ENCODE data around the gene SPNS3. TPM values are rescaled to one million over a fixed set of nuclear protein-coding genes. Genes with fewer than 3 reads are reported as not detected.

Gene SPNS3
- total and polyA plus RNA-seq, 2 donors (not counting 1 experiment from before 2014, with no cell fraction given): 0.44 to 0.52 TPM

GRCh38 chr17:4387137-4387536 lies 46.6 kb upstream of the SPNS3 start:
- Mint-ChIP-seq H3K27ac (no peak overlapping the region), H3K27me3 (no peaks in the 10 kb centered on the region), H3K4me3 (no peak overlapping the region), H3K4me1 (peaks cover 2% of the 10 kb centered on the region), H3K9me3 (ENCODE audit: insufficient read depth) (no peaks in the 10 kb centered on the region)
- no peaks in the 10 kb centered on the region for H3K4me1 ChIP-seq (ENCODE audit: control insufficient read depth in 2 of 2, insufficient read depth in 2 of 2, low read length in 2 of 2)
- H3K79me2 ChIP-seq (ENCODE audit: control insufficient read depth, insufficient read depth, low read length): no peaks in the 10 kb centered on the region
- intact Hi-C loops (cut with micrococcal nuclease): no loop called here
- ATAC-seq (ENCODE audit: low read depth) (no peak), DNase-seq (no peak)
- H3K9ac ChIP-seq (ENCODE audit: low read length): no peak overlapping the region
- H3K4me2 ChIP-seq (replicated peaks; ENCODE audit: low read depth, low read length, poor library complexity, severe bottlenecking): no peak overlapping the region
- TF ChIP-seq EZH2 (IDR thresholded peaks at IDR 0.05; ENCODE audit: borderline replicate concordance, insufficient read depth, low read depth, low read length, poor library complexity, severe bottlenecking) (no peak), CTCF (IDR thresholded peaks at IDR 0.05) (no peak)
- 100% methylated on average over 2 of the region's 5 CpGs for WGBS (ENCODE audit: insufficient coverage)
- POLR2A ChIA-PET: no interaction called here
- H4K20me1 ChIP-seq (ENCODE audit: control insufficient read depth, insufficient read depth, low read length, poor library complexity, severe bottlenecking): no peaks in the 10 kb centered on the region
- no peak overlapping the region for H3K27ac ChIP-seq (ENCODE audit: low read length in 2 of 2)
- H3K4me3 ChIP-seq (ENCODE audit: control extremely low read depth in 1 of 5, extremely low read depth in 1 of 5, insufficient read depth in 1 of 5, low read depth in 2 of 5, low read length in 4 of 5): no peak overlapping the region
- H3K36me3 ChIP-seq (replicated peaks in 1 of 2; ENCODE audit: control extremely low read depth in 1 of 2, control insufficient read depth in 1 of 2, extremely low read depth in 1 of 2, insufficient read depth in 2 of 2, low read length in 1 of 2): no peaks in the 10 kb centered on the region
- H3K9me3 ChIP-seq (ENCODE audit: control extremely low read depth in 1 of 3, control insufficient read depth in 2 of 3, insufficient read depth in 1 of 3, low read length in 2 of 3): no peaks in the 10 kb centered on the region
- no peaks in the 10 kb centered on the region for H3K27me3 ChIP-seq (replicated peaks in 1 of 4; ENCODE audit: control extremely low read depth in 1 of 4, control insufficient read depth in 3 of 4, insufficient read depth in 4 of 4, low read length in 3 of 4)
- CTCF ChIA-PET: interaction anchor here (1.0 kb wide), 1 partner anchor 12 kb away, joined by 5 read pairs; no protein-coding TSS in a partner anchor
- H2AFZ ChIP-seq (ENCODE audit: insufficient read depth, low read depth, low read length, poor library complexity, severe bottlenecking): no peak overlapping the region

- Mint-ChIP-seq H3K27me3 (no peaks in the 10 kb centered on the region), H3K27ac (no peak overlapping the region), H3K9me3 (ENCODE audit: insufficient read depth) (no peaks in the 10 kb centered on the region), H3K4me1 (peaks cover 10% of the 10 kb centered on the region), H3K4me3 (no peak overlapping the region)
- Histone ChIP-seq H3K27me3 (replicated peaks in 1 of 4; ENCODE audit: control extremely low read depth in 1 of 4, control insufficient read depth in 3 of 4, insufficient read depth in 4 of 4, low read length in 3 of 4) (no peaks in the 10 kb centered on the region), H2AFZ (ENCODE audit: insufficient read depth, low read depth, low read length, poor library complexity, severe bottlenecking) (no peak overlapping the region), H4K20me1 (ENCODE audit: control insufficient read depth, insufficient read depth, low read length, poor library complexity, severe bottlenecking) (no peaks in the 10 kb centered on the region), H3K9ac (ENCODE audit: low read length) (no peak overlapping the region), H3K36me3 (replicated peaks in 1 of 2; ENCODE audit: control extremely low read depth in 1 of 2, control insufficient read depth in 1 of 2, extremely low read depth in 1 of 2, insufficient read depth in 2 of 2, low read length in 1 of 2) (no peaks in the 10 kb centered on the region), H3K27ac (ENCODE audit: low read length in 2 of 2) (no peak overlapping the region), H3K4me3 (ENCODE audit: control extremely low read depth in 1 of 5, extremely low read depth in 1 of 5, insufficient read depth in 1 of 5, low read depth in 2 of 5, low read length in 4 of 5) (no peak overlapping the region), H3K79me2 (ENCODE audit: control insufficient read depth, insufficient read depth, low read length) (no peaks in the 10 kb centered on the region), H3K4me1 (ENCODE audit: control insufficient read depth in 2 of 2, insufficient read depth in 2 of 2, low read length in 2 of 2) (peaks cover 7 to 12% of the 10 kb centered on the region in 2 donors), H3K9me3 (ENCODE audit: control extremely low read depth in 1 of 3, control insufficient read depth in 2 of 3, insufficient read depth in 1 of 3, low read length in 2 of 3) (no peaks in the 10 kb centered on the region), H3K4me2 (replicated peaks; ENCODE audit: low read depth, low read length, poor library complexity, severe bottlenecking) (no peak overlapping the region)
- no peak for ATAC-seq (ENCODE audit: low read depth)
- no peak for DNase-seq
- intact Hi-C loops (cut with micrococcal nuclease): no loop called here
- 89% methylated on average over 7 of the region's 8 CpGs for WGBS (ENCODE audit: insufficient coverage)
- TF ChIP-seq CTCF (IDR thresholded peaks at IDR 0.05): no peak
- no peak for TF ChIP-seq EZH2 (IDR thresholded peaks at IDR 0.05; ENCODE audit: borderline replicate concordance, insufficient read depth, low read depth, low read length, poor library complexity, severe bottlenecking)
- POLR2A ChIA-PET: interaction anchor here (0.8 to 0.9 kb wide), 2 partner anchors 9 to 13 kb away, joined by 3 to 4 read pairs; no protein-coding TSS in a partner anchor
- CTCF ChIA-PET: interaction anchor here (0.8 to 1.2 kb wide), 4 partner anchors 8 to 174 kb away, joined by 3 read pairs; no protein-coding TSS in a partner anchor
Observed at GRCh38 chr17:4389079-4389478, 44.7 kb upstream of the SPNS3 start.

Measured in B cell (primary cell).